Gastrocnemius medialis (tissue), 4 donors: ENCODE measurements around the gene PTPRT. TPM values are rescaled to one million over a fixed set of nuclear protein-coding genes. Genes with fewer than 3 reads are reported as not detected.

Experiments used
- ATAC-seq, 2 donors: fragments of 150-250 bp; one replicate each; pipeline ENCODE4 v1.9.1; 2016
- DNase-seq, 2 donors: peaks; one replicate each; pipeline ENCODE4 v3.0.0-alpha.2; 2019
- H3K27ac ChIP-seq, 4 donors: fragments of 200-600 bp; sonication (generic); 1 replicate in 1 of 4; 2 replicates in 3 of 4; pipeline ENCODE4 v1.5.1; 2016 to 2018; ENCODE audit warnings: mild to moderate bottlenecking in 2 of 4, moderate library complexity in 1 of 4
- H3K27me3 ChIP-seq, 3 donors: fragments of 200-600 bp; sonication (generic) in 2 of 3; 1 replicate in 1 of 3; 2 replicates in 2 of 3; pipeline versions ENCODE4 v1.5.1 to v1.6.0; 2016 to 2019; ENCODE audit warnings: mild to moderate bottlenecking in 1 of 3, moderate library complexity in 1 of 3
- H3K36me3 ChIP-seq, 2 donors: fragments of 200-600 bp; sonication (generic) in 1 of 2; one replicate each; pipeline ENCODE4 v1.5.1; 2017 to 2018
- H3K4me1 ChIP-seq, 2 donors: fragments of 200-600 bp; sonication (generic) in 1 of 2; one replicate each; pipeline ENCODE4 v1.5.1; 2016 to 2017; ENCODE audit warnings: mild to moderate bottlenecking in 2 of 2
- H3K4me3 ChIP-seq, 4 donors: fragments of 200-600 bp; sonication (generic) in 3 of 4; 1 replicate in 1 of 4; 2 replicates in 3 of 4; pipeline ENCODE4 v1.5.1; 2016 to 2019; ENCODE audit warnings: mild to moderate bottlenecking in 2 of 4
- H3K9me3 ChIP-seq, 3 donors: fragments of 200-600 bp; sonication (generic) in 2 of 3; 1 replicate in 1 of 3; 2 replicates in 2 of 3; pipeline ENCODE4 v1.5.1; 2016 to 2019
- CTCF ChIP-seq, 5 experiments: fragments of 450-650 bp in 3 of 5; fragments of 200-600 bp in 2 of 5; sonication (generic) in 2 of 5; IDR thresholded peaks in 4 of 5; conservative IDR thresholded peaks in 1 of 5; 1 replicate in 4 of 5; 2 replicates in 1 of 5; pipeline ENCODE4 v1.5.1; 2016 to 2019; ENCODE audit warnings: antibody characterized with exemption in 5 of 5, mild to moderate bottlenecking in 3 of 5, moderate library complexity in 3 of 5
- POLR2A ChIP-seq, 2 donors: fragments of 450-650 bp; IDR thresholded peaks; one replicate each; pipeline ENCODE4 v1.6.1; 2017; ENCODE audit warnings: antibody characterized with exemption in 2 of 2, mild to moderate bottlenecking in 2 of 2, moderate library complexity in 2 of 2
- in situ Hi-C, 4 donors: fragments of 200-750 bp; cut with MboI; loops; one replicate each; pipeline versions ENCODE4 v1.15.0 to v1.8.0; 2017; ENCODE audit warnings: low sequenced_read_pairs in 4 of 4
- intact Hi-C: fragments of 100-400 bp; cut with DNase I; formaldehyde crosslinking; loops from one replicate; pipeline ENCODE4 v1.15.1; 2023; ENCODE audit warnings: low total_unique reads
- total RNA-seq, 4 donors: library from RNA; depleted of rRNA; stranded (reverse); fragments of >200 nt; gene quantifications; one replicate each; pipeline versions ENCODE4 v1.1.0 to v1.2.3, GENCODE V29; 2016

The PTPRT gene
- total RNA-seq, 4 donors from 2014 or later = not detected

- Histone ChIP-seq H3K4me1 (no peaks in the 10 kb centered on the region), H3K27ac (no peak overlapping the region), H3K9me3 (no peaks in the 10 kb centered on the region), H3K4me3 (no peak overlapping the region), H3K36me3 (no peaks in the 10 kb centered on the region), H3K27me3 (no peaks in the 10 kb centered on the region)
- intact Hi-C loops = no loop called here
- TF ChIP-seq POLR2A (IDR thresholded peaks at IDR 0.05) (no peak), CTCF (IDR thresholded peaks at IDR 0.05 in 4 of 5, conservative IDR thresholded peaks at IDR 0.05 in 1 of 5) (no peak)
- ATAC-seq (no peak), DNase-seq (no peak)
- in situ Hi-C loops = no loop called here
Measured at GRCh38 chr20:43151256-43151655, 38.5 kb downstream of the PTPRT start.

GRCh38 chr20:43140726-43141125 is 49.0 kb downstream of the PTPRT start:
- Histone ChIP-seq H3K9me3 (no peaks in the 10 kb centered on the region), H3K27me3 (no peaks in the 10 kb centered on the region), H3K4me3 (no peak overlapping the region), H3K27ac (no peak overlapping the region), H3K4me1 (no peaks in the 10 kb centered on the region), H3K36me3 (no peaks in the 10 kb centered on the region)
- no peak for DNase-seq
- TF ChIP-seq CTCF (IDR thresholded peaks at IDR 0.05 in 4 of 5, conservative IDR thresholded peaks at IDR 0.05 in 1 of 5) = no peak
- no peak for TF ChIP-seq POLR2A (IDR thresholded peaks at IDR 0.05)
- intact Hi-C loops (no loop called here), in situ Hi-C loops (no loop called here)
- ATAC-seq = no peak

GRCh38 chr20:43138061-43138770 is 51.5 kb downstream of the PTPRT start:
- H3K27ac ChIP-seq = no peak overlapping the region
- TF ChIP-seq POLR2A (IDR thresholded peaks at IDR 0.05) = no peak
- TF ChIP-seq CTCF (IDR thresholded peaks at IDR 0.05 in 4 of 5, conservative IDR thresholded peaks at IDR 0.05 in 1 of 5) = no peak
- in situ Hi-C loops (no loop called here), intact Hi-C loops (no loop called here)
- H3K4me1 ChIP-seq = no peaks in the 10 kb centered on the region
- no peaks in the 10 kb centered on the region for H3K9me3 ChIP-seq
- no peaks in the 10 kb centered on the region for H3K27me3 ChIP-seq
- ATAC-seq (no peak), DNase-seq (no peak)
- H3K4me3 ChIP-seq = no peak overlapping the region
- H3K36me3 ChIP-seq = no peaks in the 10 kb centered on the region

GRCh38 chr20:43137160-43137559 is 52.5 kb downstream of the PTPRT start:
- DNase-seq (no peak), ATAC-seq (no peak)
- Histone ChIP-seq H3K27me3 (no peaks in the 10 kb centered on the region), H3K36me3 (no peaks in the 10 kb centered on the region), H3K4me3 (no peak overlapping the region), H3K27ac (no peak overlapping the region), H3K4me1 (no peaks in the 10 kb centered on the region), H3K9me3 (no peaks in the 10 kb centered on the region)
- intact Hi-C loops = no loop called here
- TF ChIP-seq CTCF (IDR thresholded peaks at IDR 0.05 in 4 of 5, conservative IDR thresholded peaks at IDR 0.05 in 1 of 5) = no peak
- no peak for TF ChIP-seq POLR2A (IDR thresholded peaks at IDR 0.05)
- in situ Hi-C loops = no loop called here

GRCh38 chr20:43124241-43124640 is 65.5 kb downstream of the PTPRT start:
- Histone ChIP-seq H3K4me3 (no peak overlapping the region), H3K36me3 (no peaks in the 10 kb centered on the region), H3K27me3 (no peaks in the 10 kb centered on the region), H3K9me3 (no peaks in the 10 kb centered on the region), H3K27ac (no peak overlapping the region), H3K4me1 (no peaks in the 10 kb centered on the region)
- DNase-seq (no peak), ATAC-seq (no peak)
- intact Hi-C loops (no loop called here), in situ Hi-C loops (no loop called here)
- TF ChIP-seq POLR2A (IDR thresholded peaks at IDR 0.05) (no peak), CTCF (IDR thresholded peaks at IDR 0.05 in 4 of 5, conservative IDR thresholded peaks at IDR 0.05 in 1 of 5) (no peak)
